Suprapubic skin (tissue), 3 donors: ENCODE data around the gene CDC6.

Experiments used
- POLR2A ChIP-seq, 2 donors: fragments of 450-650 bp; IDR thresholded peaks; one replicate each; pipeline ENCODE4 v1.6.1; 2017; ENCODE audit warnings: antibody characterized with exemption in 2 of 2, mild to moderate bottlenecking in 2 of 2, moderate library complexity in 2 of 2
- TF ChIP-seq, protein P1 (sequence below), 2 donors: fragments of 200-600 bp in 1 of 2; fragments of 450-650 bp in 1 of 2; sonication (generic) in 1 of 2; IDR thresholded peaks; one replicate each; pipeline ENCODE4 v1.5.1; 2016 to 2019; ENCODE audit warnings: antibody characterized with exemption in 2 of 2, mild to moderate bottlenecking in 1 of 2, moderate library complexity in 1 of 2

DNA sequence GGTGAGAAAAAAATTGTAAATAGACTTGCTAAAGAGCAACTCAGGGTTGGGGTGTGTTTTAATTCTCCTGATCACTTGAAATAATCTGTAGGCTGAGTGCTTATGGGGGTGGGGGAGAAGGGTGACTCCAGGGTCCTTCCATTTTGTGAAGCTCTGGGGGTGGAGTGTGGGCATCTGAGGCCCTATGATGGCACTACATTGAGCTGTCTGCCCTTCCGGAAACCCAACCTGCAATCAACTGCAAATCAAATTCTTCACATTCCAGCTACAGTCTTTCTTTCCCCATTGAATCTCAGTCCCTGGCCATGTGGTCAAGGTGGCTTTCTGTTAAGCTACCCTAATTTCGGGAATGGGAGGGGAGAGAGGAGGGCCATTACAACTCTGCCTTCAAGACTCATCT, 6.0 kb upstream of the CDC6 start:
- TF ChIP-seq, protein P1, sequence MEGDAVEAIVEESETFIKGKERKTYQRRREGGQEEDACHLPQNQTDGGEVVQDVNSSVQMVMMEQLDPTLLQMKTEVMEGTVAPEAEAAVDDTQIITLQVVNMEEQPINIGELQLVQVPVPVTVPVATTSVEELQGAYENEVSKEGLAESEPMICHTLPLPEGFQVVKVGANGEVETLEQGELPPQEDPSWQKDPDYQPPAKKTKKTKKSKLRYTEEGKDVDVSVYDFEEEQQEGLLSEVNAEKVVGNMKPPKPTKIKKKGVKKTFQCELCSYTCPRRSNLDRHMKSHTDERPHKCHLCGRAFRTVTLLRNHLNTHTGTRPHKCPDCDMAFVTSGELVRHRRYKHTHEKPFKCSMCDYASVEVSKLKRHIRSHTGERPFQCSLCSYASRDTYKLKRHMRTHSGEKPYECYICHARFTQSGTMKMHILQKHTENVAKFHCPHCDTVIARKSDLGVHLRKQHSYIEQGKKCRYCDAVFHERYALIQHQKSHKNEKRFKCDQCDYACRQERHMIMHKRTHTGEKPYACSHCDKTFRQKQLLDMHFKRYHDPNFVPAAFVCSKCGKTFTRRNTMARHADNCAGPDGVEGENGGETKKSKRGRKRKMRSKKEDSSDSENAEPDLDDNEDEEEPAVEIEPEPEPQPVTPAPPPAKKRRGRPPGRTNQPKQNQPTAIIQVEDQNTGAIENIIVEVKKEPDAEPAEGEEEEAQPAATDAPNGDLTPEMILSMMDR (IDR thresholded peaks at IDR 0.05): no peak
- no peak for TF ChIP-seq POLR2A (IDR thresholded peaks at IDR 0.05)
